Measurements from ENCODE around the gene RHOT2. TPM values are rescaled to one million over a fixed set of nuclear protein-coding genes. Genes with fewer than 3 reads are reported as not detected.
"Not testable (repeated sequence)": the region's sequence is repeated elsewhere in the genome, so short reads cannot be mapped to it uniquely, and the experiment has no call there.

The RHOT2 gene
- polyA plus RNA-seq, 3 donors from 2014 or later = 36.8 to 53.3 (median 43.0) TPM

DNA sequence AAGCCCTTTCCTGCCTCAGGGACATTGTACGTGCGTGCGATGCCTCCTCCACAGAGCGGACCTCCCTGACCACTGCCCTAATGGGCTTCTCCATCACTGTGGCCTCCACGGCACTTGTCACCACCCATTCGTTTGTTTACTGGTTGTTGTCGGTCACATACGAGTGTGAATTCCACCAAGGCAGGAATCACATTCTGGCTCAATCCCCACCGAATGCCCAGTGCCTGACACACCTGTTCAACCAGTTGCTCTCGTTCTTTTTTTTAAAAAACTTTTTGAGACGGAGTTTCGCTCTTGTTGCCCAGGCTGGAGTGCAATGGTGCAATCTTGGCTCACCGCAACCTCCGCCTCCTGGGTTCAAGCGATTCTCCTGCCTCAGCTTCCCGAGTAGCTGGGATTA, 23.3 kb downstream of the RHOT2 start:
- Mint-ChIP-seq H3K4me3 (peak overlapping the region; percentile 73 to 97 (median 90)), H3K4me1 (peaks cover 14 to 32% of the 10 kb centered on the region in 2 donors), H3K27ac (peak overlapping the region in 2 of 6 donors; percentile 30 to 62), H3K27me3 (ENCODE audit: low read depth in 3 of 3) (peaks cover 7 to 16% (median 8%) of the 10 kb centered on the region in 3 donors)
- DNase-seq, H3K9me3 Mint-ChIP-seq, H3K36me3 Mint-ChIP-seq: not testable (repeated sequence)

DNA sequence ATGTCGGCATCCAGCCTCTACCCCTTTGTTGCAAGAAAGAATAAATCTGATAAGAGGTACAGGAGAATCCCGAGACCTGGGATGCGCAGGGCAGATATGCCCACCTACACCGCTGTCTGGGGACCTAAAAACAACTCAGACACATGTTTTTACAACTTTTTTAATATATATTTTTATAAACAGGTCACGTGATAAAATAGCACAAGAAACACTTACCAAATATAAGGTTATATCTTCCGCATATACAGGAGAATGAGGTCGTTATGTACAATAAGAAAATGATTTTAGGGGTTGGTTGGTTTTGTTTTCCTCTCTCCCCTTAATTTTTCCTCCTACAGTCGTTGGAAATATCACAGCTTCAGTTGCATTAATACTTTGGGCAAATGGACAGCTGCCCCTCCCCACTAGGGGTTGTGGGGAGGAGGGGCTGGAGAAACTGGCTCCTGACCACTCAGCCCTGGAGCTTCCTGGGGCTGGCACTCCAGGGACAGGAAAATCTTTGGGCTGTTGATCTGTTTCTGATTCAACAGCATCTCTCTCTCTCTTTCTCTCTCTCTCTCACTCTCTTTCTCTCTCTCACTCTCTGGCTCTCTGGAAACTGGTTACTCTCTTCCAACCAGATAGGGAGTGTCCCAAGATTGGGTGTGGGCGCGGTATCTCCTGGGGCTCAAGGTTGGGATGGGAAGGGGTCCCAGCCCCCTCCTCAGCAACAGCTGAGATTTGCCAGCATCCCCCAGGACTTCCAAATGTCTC, 24.6 kb downstream of the RHOT2 start:
- DNase-seq = no peak
- no peak overlapping the region for H3K27ac Mint-ChIP-seq
- peaks cover 8 to 16% (median 10%) of the 10 kb centered on the region in 3 donors for H3K27me3 Mint-ChIP-seq (ENCODE audit: low read depth in 3 of 3)
- peak overlapping the region in 3 of 5 donors; percentile 19 to 68 (median 56) for H3K4me3 Mint-ChIP-seq
- H3K9me3 Mint-ChIP-seq = no peaks in the 10 kb centered on the region
- H3K36me3 Mint-ChIP-seq = no peaks in the 10 kb centered on the region
- H3K4me1 Mint-ChIP-seq = peaks cover 14 to 32% of the 10 kb centered on the region in 2 donors

DNA sequence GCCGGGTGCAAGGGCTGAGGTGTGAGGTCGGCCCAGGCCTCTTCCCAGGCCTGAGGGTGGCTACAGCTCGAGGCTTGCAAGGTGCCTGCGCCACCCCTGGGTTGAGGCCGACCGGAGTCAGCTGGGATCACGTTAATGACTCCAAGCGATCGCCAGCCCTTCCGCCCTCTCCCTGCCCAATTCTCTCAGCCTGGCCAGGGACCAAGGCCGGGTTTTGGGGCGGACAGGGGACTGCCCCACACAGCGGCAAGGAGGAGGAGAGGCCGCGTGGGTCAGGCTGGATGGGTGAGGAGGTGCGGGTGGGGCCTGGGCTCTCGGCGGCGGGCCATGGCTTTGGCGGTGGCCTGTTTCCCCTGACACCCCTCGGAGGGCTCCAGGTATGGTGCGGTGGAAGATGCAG, 25.4 kb downstream of the RHOT2 start:
- Mint-ChIP-seq H3K4me3 (no peak overlapping the region), H3K27me3 (ENCODE audit: low read depth in 3 of 3) (peaks cover 8 to 20% (median 12%) of the 10 kb centered on the region in 3 donors), H3K36me3 (no peaks in the 10 kb centered on the region), H3K9me3 (no peaks in the 10 kb centered on the region), H3K4me1 (peaks cover 14 to 30% of the 10 kb centered on the region in 2 donors), H3K27ac (no peak overlapping the region)
- no peak for DNase-seq

DNA sequence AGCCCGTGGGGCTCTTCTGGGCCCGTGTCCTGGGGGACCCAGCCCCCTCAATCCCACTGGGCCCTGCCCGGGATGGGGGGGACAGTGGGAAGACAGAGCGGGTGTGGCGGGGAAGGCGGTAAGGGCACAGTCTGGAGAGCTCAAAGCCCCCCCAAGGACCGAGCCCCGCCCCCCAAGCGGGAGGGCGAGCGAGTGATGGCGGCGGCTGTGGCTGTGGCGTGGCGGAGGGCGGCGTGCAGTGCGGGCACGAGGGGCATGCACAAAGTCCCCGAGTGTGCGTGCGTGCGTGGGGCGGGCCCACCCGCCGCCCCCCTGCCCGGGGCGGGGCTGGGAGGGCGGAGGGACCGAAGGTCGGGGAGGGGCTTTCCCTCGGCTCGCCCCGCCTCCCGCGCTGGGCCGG, 25.8 kb downstream of the RHOT2 start:
- H3K4me3 Mint-ChIP-seq = no peak overlapping the region
- no peaks in the 10 kb centered on the region for H3K9me3 Mint-ChIP-seq
- DNase-seq = no peak
- peaks cover 14 to 27% of the 10 kb centered on the region in 2 donors for H3K4me1 Mint-ChIP-seq
- H3K27me3 Mint-ChIP-seq (ENCODE audit: low read depth in 3 of 3) = peaks cover 10 to 20% (median 12%) of the 10 kb centered on the region in 3 donors
- H3K27ac Mint-ChIP-seq = no peak overlapping the region
- no peaks in the 10 kb centered on the region for H3K36me3 Mint-ChIP-seq

DNA sequence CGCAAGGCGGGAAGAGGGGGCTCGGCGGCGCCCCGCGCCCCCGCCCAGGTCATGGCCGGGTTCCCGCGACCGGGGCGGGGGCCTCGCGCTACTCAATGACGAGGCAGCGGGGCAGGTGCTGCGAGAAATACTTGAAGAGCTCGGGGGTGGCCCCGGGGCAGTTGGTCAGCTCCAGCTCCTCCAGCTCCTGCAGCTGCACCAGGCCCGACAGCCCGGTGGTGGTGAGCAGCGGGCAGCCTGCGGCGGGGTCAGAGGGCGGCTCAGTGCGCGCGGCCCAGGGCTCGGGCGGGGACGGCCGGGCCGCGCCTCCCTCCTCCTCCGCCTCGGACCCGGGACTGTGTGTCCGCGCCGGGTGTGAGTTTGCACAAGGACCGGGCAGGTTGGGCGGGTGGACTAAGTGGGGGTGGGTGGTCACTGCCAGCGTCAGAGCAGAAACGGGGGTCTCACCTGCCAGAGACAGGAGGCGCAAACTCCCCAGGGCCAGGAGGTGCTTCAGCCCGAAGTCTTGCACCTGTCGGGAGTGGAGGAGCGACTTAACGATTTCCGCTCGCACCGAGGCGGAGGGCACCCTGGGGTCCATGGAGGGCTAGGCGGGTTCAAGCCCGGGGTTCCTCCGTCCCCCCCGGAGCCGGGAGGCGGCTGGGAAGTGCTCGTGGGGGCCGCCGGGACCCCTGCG, 26.4 kb downstream of the RHOT2 start:
- Mint-ChIP-seq H3K27ac (no peak overlapping the region), H3K4me1 (peaks cover 14 to 22% of the 10 kb centered on the region in 2 donors), H3K27me3 (ENCODE audit: low read depth in 3 of 3) (peaks cover 10 to 20% (median 12%) of the 10 kb centered on the region in 3 donors), H3K4me3 (peak overlapping the region in 3 of 5 donors; percentile 38 to 53 (median 42)), H3K36me3 (no peaks in the 10 kb centered on the region), H3K9me3 (peaks cover 0 to 2% (median 0%) of the 10 kb centered on the region in 6 donors)
- DNase-seq = no peak

DNA sequence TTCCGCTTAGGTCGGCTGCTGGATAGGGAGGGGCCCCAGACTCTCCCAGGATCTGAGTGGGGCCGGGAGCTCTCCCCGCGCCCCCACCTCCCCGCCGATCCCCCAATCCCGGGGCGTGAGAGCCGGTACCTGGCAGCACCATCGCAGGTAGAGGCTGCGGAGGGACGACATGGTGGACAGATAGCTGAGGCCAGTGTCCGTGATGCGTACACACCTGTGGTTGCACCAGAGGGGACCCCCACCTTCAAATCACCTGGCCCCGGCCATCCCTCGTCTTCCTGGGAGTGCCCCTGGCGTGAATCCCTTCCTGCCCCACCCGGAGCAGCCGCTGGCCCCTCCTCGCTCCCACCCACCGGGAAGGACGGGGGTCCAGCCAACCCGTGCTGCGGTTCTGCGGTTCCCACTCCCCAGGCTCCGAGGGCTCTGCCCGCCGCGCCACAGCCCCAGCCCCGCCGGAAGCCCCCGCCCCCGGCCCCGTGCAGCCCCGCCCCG, 27.0 kb downstream of the RHOT2 start:
- Mint-ChIP-seq H3K27ac (no peak overlapping the region), H3K4me3 (no peak overlapping the region), H3K36me3 (no peaks in the 10 kb centered on the region), H3K27me3 (ENCODE audit: low read depth in 3 of 3) (peaks cover 10 to 23% (median 10%) of the 10 kb centered on the region in 3 donors), H3K4me1 (peaks cover 14 to 18% of the 10 kb centered on the region in 2 donors), H3K9me3 (peaks cover 0 to 2% (median 0%) of the 10 kb centered on the region in 6 donors)
- no peak for DNase-seq

DNA sequence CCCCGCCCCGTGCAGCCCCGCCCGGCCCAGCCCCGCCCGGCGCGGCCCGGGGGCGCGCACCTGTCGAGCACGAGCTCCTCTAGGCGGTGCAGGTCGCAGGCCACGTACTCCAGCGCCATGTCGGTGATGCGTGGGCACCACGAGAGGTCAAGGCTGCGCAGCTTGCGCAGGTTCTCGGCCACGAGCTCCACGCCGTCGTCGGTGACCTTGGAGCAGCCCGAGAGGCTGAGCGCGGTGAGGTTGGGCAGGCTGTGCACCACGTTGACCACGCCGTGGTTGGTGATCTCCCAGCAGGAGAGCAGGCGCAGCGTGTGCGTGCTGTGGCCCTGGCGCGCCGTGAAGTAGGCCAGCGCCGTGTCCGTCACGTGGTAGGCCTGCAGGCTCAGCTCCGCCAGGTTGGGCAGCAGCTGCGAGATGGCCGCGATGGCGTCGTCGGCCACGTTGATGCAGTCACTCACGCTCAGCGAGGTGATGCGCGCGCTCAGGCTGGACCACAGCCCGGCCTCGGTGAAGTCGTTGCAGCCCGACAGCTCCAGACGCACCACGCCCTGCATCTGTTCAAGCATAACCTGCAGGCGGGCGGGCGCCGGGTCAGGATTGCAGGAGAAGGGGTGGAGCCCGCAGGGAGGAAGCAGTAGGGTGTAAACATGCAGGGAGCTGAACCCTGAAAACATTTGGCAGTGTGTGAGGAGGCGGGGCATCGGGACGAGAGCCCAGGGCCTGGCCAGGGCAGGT, 27.6 kb downstream of the RHOT2 start:
- Mint-ChIP-seq H3K4me1 (peaks cover 8 to 16% of the 10 kb centered on the region in 2 donors), H3K27ac (peak overlapping the region in 1 of 6 donors; percentile 16)
- DNase-seq = peak in 1 of 3 donors; percentile 22

DNA sequence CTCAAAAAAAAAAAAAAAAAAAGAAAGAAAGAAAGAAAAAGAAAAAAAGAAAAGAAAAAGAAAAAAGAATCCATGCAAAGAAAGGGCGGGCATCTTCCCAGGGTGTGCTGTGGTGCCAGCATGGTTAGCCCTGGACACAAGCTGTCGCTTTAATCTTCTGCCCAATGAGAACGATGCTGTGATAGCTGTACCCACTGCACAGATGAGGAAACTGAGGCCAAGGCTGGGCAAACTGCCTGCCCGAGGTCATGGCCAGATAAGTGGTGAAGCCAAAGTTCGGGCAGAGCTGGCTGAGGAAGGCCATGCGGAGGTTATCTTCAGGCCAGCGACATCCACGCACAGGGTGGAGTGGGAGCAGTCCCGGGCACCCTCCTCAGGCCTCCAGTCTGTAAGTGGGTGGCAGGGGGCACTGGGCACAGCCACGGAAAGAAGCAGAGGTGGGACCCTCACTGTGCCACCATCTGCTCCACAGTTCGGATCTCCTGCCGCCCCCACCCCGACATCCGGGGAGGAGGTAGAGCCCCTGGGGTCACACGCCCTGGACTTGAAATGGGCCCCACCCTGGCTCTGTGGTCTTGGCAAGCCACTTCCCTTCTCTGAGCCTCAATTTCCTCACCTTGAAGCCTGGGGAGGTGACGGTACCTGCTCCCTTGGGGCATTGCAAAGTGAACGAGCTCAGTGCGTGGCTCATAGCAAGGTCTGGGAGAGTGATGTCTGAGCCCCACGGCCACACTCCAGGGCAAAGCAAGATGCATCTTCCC, 31.2 kb downstream of the RHOT2 start:
- no peak for DNase-seq
- Mint-ChIP-seq H3K27ac (no peak overlapping the region), H3K27me3 (ENCODE audit: low read depth in 3 of 3) (peaks cover 4 to 18% (median 15%) of the 10 kb centered on the region in 3 donors), H3K4me3 (no peak overlapping the region), H3K4me1 (peaks cover 0 to 8% of the 10 kb centered on the region in 2 donors), H3K9me3 (peaks cover 0 to 2% (median 0%) of the 10 kb centered on the region in 6 donors), H3K36me3 (no peaks in the 10 kb centered on the region)

More for the DNA sequence above, 27.6 kb downstream of the RHOT2 start:
- Mint-ChIP-seq H3K4me3 (peak overlapping the region; percentile 27 to 51 (median 46)), H3K9me3 (peaks cover 0 to 2% (median 0%) of the 10 kb centered on the region in 6 donors), H3K36me3 (no peaks in the 10 kb centered on the region), H3K27me3 (ENCODE audit: low read depth in 3 of 3) (peaks cover 10 to 21% (median 10%) of the 10 kb centered on the region in 3 donors)

DNA sequence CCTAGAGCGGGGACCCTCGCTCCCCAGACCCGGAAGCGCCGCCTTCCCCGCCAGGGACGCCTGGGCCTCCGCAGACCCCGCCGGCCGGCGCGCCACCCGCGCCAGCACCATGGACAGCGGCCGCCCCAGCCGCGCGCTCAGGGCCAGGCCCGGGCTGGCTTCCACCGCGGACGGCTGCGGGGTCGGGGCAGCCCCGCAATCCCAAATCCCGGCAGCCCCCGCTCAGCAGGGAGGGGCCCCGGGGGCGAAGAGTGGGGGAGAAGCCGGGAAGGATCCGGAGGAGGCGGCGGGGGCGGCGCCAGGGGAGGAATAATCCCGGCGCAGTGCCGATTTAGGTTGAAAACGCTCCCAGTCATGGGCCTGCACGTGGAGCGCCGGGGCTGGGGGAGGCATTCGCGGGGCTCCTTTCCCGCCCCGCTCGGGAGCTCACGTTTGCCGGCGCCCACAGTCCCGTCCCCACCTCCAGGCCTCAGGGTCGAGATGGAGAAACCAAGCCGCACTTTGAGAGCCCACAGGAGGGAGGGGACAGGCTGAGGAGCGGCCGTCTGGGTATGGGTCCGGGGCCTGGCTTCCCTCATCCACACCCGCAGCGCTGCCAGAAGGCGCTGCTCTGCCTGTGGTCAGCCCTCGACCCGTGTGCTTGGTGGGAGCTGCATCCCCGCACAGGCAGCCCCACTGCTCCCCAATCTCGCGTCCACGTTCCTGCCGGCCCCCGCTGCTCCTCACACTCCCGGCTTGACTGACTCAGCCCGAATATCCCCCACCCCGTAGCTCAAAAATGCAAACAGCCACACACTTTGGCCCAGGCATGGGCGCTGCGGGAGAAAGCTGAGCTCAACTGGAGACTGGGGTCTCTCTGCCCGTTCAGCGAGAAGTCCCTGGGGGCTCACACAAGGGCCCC, 33.0 kb downstream of the RHOT2 start:
- H3K9me3 Mint-ChIP-seq = peaks cover 0 to 2% (median 0%) of the 10 kb centered on the region in 6 donors
- H3K27me3 Mint-ChIP-seq (ENCODE audit: low read depth in 3 of 3) = peaks cover 2 to 16% (median 13%) of the 10 kb centered on the region in 3 donors
- H3K4me3 Mint-ChIP-seq = no peak overlapping the region
- DNase-seq = peak in 1 of 3 donors; percentile 40
- H3K4me1 Mint-ChIP-seq = peaks cover 0 to 2% of the 10 kb centered on the region in 2 donors
- no peak overlapping the region for H3K27ac Mint-ChIP-seq
- no peaks in the 10 kb centered on the region for H3K36me3 Mint-ChIP-seq

DNA sequence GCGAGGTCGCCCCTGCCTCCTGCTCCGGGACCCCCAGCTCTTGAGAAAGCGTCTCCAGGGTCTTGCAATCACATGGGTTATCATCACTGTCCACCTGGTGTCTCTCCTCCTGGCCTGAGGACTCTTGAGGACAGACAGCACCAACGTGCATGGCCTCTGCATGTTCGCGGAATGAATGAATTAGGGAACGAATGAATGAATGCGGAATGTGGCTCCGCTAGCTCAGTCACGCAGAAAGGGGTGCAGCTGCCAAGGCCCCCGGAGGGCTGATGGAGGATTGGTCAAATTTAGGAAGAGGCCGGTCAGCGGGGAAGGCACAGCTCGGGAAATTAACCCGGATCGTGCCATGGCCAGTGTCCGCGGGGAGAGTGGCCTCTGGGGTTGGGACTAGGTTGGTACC, 34.4 kb downstream of the RHOT2 start:
- Mint-ChIP-seq H3K9me3 (peaks cover 0 to 2% (median 0%) of the 10 kb centered on the region in 6 donors), H3K27me3 (ENCODE audit: low read depth in 3 of 3) (peaks cover 2 to 16% (median 13%) of the 10 kb centered on the region in 3 donors), H3K27ac (no peak overlapping the region), H3K4me3 (no peak overlapping the region), H3K36me3 (no peaks in the 10 kb centered on the region), H3K4me1 (peaks cover 0 to 2% of the 10 kb centered on the region in 2 donors)
- DNase-seq = no peak

DNA sequence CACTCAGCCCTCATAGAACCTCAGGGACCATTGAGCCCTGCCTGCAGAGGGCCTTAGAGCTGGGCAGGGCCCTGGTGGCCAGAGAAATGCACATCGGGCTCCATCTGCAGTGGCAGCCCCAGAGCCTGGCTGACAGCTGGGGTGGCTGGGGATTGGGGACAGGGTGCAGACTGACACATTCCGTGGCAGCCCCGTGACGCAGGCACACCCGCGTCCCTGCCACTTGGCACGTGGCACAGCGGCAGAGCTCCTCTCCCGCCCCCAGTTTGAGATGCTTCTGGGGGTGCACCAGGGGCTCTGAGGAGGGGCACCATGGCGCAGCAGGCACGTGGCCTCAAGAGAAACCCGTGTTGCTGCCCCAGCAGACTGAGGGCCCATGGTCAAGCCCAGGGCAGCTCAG, 35.5 kb downstream of the RHOT2 start:
- no peak for DNase-seq
- H3K4me1 Mint-ChIP-seq = peaks cover 0 to 2% of the 10 kb centered on the region in 2 donors
- H3K9me3 Mint-ChIP-seq = peaks cover 0 to 2% (median 0%) of the 10 kb centered on the region in 6 donors
- H3K36me3 Mint-ChIP-seq = no peaks in the 10 kb centered on the region
- H3K4me3 Mint-ChIP-seq = no peak overlapping the region
- H3K27me3 Mint-ChIP-seq (ENCODE audit: low read depth in 3 of 3) = peaks cover 2 to 17% (median 13%) of the 10 kb centered on the region in 3 donors
- H3K27ac Mint-ChIP-seq = no peak overlapping the region

DNA sequence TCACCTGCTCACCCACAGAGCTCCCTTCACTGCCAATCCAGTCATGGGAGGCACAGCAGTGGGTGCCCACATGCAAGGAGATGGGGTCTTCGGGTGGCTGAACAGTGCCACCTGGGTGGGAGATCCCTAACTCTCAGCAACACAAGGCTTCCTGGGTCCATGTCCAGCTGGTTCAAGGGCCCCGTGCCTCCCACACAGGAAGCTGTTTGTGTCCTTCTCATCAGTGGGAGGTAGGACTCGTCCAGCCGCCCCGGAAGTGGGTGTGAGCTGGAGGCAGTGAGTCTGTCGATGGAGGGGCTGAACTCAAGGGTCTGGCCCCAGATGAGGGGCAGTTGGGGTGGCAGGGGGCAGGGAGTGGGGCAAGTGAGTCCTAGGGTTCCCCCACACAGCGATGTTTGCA, 36.1 kb downstream of the RHOT2 start:
- H3K27ac Mint-ChIP-seq = no peak overlapping the region

More for the DNA sequence above, 36.1 kb downstream of the RHOT2 start:
- H3K27me3 Mint-ChIP-seq (ENCODE audit: low read depth in 3 of 3) = peaks cover 0 to 17% (median 15%) of the 10 kb centered on the region in 3 donors
- H3K4me1 Mint-ChIP-seq = peaks cover 0 to 2% of the 10 kb centered on the region in 2 donors
- DNase-seq = no peak
- no peak overlapping the region for H3K4me3 Mint-ChIP-seq
- peaks cover 0 to 1% (median 0%) of the 10 kb centered on the region in 6 donors for H3K9me3 Mint-ChIP-seq
- H3K36me3 Mint-ChIP-seq = no peaks in the 10 kb centered on the region
